ENCODE results near the gene TECPR1.

DNA sequence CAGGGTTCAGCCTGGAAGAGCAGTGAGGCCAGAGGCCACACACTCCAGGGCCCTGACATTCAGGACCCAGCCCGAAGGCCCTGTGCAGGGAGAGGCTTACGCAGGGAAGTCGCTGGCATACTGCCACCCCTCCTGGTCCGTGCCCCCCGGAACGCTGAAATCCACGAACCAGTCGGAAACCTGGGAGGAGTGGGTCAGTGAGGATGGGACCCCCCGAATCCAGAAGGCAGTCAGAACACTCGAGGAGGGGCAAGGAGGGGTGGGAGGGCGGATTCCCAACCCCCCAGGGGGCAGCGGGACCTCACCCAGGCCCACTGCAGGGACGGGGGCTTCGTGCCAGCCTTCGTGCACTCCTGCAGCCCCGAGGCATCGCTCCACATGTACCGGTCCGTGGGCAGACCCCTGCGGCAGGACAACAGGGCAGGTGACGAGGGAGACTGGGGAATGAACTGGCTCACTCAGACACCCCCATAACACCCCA lies 27.3 kb downstream of the TECPR1 start:
- no peak for TF ChIP-seq CTCF (IDR thresholded peaks at IDR 0.05)
- TF ChIP-seq POLR2A (IDR thresholded peaks at IDR 0.05): no peak
- no peak for TF ChIP-seq EP300 (IDR thresholded peaks at IDR 0.05)
